Adrenal gland (tissue), 5 donors: Measurements from ENCODE around the gene CFAP45.

ENCODE experiments used
- POLR2A ChIP-seq, 2 donors: fragments of 450-650 bp; IDR thresholded peaks; one replicate each; pipeline ENCODE4 v1.6.1; 2017; ENCODE audit warnings: antibody characterized with exemption in 2 of 2, mild to moderate bottlenecking in 2 of 2, moderate library complexity in 1 of 2
- TF ChIP-seq, protein P1 (sequence below), 6 experiments: fragments of 450-650 bp in 4 of 6; fragments of 200-600 bp in 2 of 6; sonication (generic) in 1 of 6; IDR thresholded peaks; 1 replicate in 5 of 6; 2 replicates in 1 of 6; pipeline versions ENCODE4 v1.5.1 to v1.8.0; 2016 to 2021; ENCODE audit warnings: antibody characterized with exemption in 6 of 6, mild to moderate bottlenecking in 2 of 6, moderate library complexity in 1 of 6
- donor health status: DM: no; HTN: no; CAD: no.

GRCh38 chr1:159854693-159855192 is 45.2 kb downstream of the CFAP45 start:
- TF ChIP-seq, protein P1, sequence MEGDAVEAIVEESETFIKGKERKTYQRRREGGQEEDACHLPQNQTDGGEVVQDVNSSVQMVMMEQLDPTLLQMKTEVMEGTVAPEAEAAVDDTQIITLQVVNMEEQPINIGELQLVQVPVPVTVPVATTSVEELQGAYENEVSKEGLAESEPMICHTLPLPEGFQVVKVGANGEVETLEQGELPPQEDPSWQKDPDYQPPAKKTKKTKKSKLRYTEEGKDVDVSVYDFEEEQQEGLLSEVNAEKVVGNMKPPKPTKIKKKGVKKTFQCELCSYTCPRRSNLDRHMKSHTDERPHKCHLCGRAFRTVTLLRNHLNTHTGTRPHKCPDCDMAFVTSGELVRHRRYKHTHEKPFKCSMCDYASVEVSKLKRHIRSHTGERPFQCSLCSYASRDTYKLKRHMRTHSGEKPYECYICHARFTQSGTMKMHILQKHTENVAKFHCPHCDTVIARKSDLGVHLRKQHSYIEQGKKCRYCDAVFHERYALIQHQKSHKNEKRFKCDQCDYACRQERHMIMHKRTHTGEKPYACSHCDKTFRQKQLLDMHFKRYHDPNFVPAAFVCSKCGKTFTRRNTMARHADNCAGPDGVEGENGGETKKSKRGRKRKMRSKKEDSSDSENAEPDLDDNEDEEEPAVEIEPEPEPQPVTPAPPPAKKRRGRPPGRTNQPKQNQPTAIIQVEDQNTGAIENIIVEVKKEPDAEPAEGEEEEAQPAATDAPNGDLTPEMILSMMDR (IDR thresholded peaks at IDR 0.05) = peak in 2 of 6 experiments; percentile 30 to 43
- TF ChIP-seq POLR2A (IDR thresholded peaks at IDR 0.05) = peak; percentile 91 to 94
